D341Med (cell line): Measurements from ENCODE around the gene TMEM52.
"Not testable (repeated sequence)": the region's sequence is repeated elsewhere in the genome, so short reads cannot be mapped to it uniquely, and the experiment has no call there.

ENCODE experiments used
- DNase-seq: peaks from one replicate; pipeline ENCODE4 v3.0.0; 2012; ENCODE audit warnings: low spot score

The TMEM52 gene

GRCh38 chr1:1893997-1894353, 25.1 kb downstream of the TMEM52 start:
- DNase-seq, result no peak

DNA sequence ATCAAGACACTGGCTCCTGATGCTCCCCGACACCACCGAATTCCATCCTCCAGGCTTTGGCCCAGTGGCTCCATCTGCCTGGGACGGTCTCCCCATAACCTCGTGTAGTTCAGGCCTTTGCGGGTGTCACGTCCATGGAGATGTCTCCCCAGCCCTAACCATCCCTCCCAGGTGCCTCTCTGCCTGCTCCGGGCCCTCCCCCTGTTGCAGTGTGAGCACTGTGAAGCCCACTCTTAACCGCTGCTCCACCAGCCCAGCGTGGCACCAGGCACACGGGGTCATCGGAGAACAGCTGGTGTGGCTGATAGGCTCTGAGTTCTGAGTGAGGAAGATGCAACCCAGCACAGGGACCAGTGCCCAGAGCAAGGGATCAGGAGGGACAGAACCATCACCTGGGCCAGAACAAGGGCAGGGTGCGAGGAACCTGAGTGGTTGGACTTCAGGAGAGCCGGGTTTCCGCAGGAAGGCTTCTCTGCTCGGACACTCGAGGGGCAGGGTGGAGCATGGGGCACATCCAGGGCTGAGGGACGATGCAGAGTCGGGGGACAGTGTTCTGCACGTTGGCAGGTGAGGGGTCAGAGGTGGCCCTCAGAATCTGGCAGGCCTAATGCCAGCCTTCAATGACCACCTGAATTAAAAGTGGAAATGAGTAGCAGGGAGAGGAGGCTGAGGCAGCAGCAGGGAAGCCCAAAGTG, 25.6 kb downstream of the TMEM52 start:
- no peak for DNase-seq

DNA sequence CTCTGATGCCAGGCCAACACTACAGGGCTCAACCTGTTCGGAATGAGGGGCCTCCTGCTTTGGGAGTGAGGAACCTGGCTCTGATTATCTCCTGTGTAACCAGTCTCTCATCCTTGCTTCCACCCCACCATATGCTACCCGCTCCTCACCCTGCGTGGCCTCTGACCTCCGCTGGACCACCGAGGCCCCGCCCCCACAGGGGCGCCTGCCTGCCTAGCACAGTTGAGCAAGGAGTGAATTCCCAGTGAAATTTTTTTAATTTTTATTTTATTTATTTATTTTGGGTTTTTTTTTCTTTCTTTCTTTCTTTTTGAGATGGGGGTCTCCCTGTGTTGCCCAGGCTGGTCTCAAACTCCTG, 26.3 kb downstream of the TMEM52 start:
- no peak for DNase-seq

DNA sequence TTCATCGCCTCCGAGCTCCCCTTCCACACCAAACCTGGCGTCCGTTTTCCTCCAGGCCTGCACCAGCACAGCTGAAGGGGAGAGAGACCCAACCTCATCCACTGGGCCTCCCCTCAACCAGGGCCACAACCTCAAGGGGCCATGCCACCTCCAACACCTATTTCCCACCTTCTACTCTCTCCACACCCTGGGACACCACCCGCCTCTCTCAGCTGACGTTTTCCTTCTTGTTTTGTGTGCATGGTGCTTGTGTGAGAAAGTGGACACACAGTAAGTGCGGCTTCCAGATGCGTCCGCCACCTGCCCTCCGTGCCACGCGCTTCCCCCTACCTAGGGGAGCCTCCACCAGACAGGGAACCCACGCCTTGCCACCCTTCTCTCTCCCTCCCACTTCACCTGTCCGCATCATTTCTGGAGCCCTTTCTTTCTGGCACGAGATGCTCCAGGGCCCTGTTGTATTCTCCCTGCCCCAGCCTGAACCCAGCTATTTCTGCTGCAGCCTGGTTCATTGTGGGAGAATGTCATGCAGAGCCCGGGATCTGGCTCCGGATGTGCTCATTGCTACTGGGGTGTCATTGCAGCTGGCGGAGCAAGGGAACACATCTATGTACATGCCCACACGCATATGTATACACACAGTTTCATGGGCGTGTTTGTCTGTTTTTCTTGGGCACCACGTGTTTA, 26.9 kb downstream of the TMEM52 start:
- no peak for DNase-seq

GRCh38 chr1:1891349-1892078, 27.6 kb downstream of the TMEM52 start:
- DNase-seq, result peak; percentile 78

- DNase-seq, result peak; percentile 97
Observed at GRCh38 chr1:1890506-1891348, 28.4 kb downstream of the TMEM52 start, which contains the start of gene GNB1. Gene GNB1, minus strand, starts transcription at chr1:1891087. Its CDS starts 65,634 bp downstream, at chr1:1825453.

- peak; percentile 72 for DNase-seq
Observed at GRCh38 chr1:1889847-1890505, 29.1 kb downstream of the TMEM52 start.

GRCh38 chr1:1889090-1889750, 29.9 kb downstream of the TMEM52 start:
- DNase-seq, result no peak

DNA sequence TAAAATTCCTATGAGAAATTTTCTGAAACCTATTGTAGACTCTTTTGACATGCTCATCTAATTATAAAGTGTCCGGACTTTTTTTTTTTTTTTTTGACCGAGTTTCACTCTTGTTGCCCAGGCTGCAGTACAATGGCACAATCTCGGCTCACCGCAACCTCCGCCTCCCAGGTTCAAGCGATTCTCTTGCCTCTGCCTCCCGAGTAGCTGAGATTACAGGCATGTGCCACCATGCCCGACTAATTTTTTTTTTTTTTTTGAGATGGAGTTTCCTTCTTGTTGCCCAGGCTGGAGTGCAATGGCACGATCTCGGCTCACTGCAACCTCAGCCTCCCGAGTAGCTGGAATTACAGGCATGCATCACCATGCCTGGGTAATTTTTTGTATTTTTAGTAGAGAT, 35.2 kb downstream of the TMEM52 start:
- DNase-seq, result not testable (repeated sequence)

DNA sequence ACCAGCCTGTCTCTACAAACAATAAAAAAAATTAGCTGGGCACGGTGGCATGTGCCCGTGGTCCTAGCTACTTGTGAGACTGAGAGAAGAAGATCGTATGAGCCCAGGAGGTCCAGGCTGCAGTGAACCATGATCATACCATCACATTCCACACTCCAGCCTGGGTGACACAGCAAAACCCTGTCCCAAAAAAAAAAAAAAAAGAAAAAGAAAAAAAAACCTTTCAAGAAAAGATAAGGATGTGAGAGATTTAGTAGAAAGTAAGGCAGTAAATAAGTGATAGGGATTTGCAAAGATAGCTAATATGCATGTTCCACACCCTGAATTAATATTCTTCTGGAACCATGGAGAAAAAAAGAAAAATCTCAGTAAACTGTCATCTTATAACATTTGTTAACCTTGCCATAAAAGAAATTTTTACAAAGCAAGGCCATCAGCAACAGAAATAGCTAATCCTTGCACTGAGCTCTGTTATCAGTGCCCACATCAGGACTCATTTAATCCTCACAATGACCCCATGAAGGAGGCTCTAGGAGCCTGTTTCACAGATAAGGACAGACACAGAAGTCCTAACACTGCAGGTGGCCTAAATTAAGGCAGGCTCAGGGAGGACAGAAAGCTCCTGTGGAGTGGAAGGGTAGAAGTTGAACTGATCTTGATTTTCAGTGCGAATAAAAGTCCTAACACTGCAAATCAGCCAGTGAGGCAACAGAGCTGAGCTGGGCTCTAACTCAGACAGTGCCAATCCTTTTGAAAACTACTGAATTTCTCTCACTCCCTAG, 35.8 kb downstream of the TMEM52 start:
- no peak for DNase-seq

- peak; percentile 58 for DNase-seq
Observed at GRCh38 chr1:1881727-1882126, 37.4 kb downstream of the TMEM52 start.

GRCh38 chr1:1880617-1881312, 38.3 kb downstream of the TMEM52 start:
- no peak for DNase-seq

- DNase-seq, result no peak
Observed at GRCh38 chr1:1879942-1880341, 39.1 kb downstream of the TMEM52 start.

DNA sequence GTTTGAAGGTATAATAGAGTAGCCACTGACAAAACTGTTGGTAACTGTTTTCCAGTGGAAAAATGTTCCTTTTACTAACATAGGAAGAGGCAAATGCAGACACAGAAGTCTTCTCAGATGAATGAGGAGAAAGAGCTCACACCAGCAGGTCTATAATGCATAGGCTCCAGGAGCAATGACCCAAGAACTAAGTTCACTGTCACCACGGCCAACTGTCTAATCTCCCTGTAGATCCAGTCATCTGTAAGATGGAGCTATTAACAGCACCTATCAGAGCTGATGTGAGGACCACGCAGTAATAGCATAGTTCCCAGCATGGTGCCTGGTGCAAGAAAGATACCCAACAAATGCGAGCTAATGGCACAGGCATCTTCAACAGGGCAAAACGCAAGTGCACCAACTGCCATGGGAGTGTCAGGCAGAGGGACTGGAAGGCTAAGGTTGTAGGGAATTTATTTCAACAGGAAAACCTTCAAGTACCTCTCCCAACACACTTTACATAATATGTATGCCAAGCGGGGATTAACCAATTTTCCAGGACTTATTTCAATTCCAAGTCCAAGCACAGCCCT, 41.1 kb downstream of the TMEM52 start:
- DNase-seq, result no peak

GRCh38 chr1:1876335-1876930, 42.6 kb downstream of the TMEM52 start:
- no peak for DNase-seq

DNA sequence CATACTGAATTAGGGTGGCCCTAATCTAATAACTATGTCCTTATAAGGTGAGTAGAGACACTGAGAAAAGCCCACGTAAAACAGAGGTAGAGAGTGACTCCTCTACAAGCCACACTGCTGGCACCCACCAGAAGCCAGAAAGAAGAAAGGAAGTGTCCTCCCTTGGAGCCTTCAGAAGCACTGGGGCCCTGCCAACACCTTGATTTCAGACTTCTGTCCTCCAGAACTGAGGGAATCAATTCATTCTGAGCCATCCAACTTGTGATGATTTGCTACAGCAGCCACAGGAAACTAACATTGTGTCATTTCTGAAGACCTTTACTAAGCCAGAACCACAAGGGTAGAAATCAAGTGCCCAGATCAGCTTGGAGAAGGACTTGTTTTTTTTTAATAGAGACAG, 43.1 kb downstream of the TMEM52 start:
- DNase-seq, result no peak

GRCh38 chr1:1874901-1875300, 44.2 kb downstream of the TMEM52 start:
- no peak for DNase-seq

- no peak for DNase-seq
Observed at GRCh38 chr1:1873186-1873585, 45.9 kb downstream of the TMEM52 start.
